ENCODE measurements around the gene ZNF335. TPM values are rescaled to one million over a fixed set of nuclear protein-coding genes. Genes with fewer than 3 reads are reported as not detected.
A peak's percentile ranks its signal among the peaks of the same experiment; 100 is the strongest.

The ZNF335 gene
- total and polyA plus RNA-seq, 2 of the 8 experiments (the other 6 are each of a cell fraction or from before 2014, with no cell fraction given) = 12.4 to 14.6 TPM

- DNase-seq (ENCODE audit: low read depth in 1 of 2, low spot score in 2 of 2) = no peak
- no peak overlapping the region for H3K18ac ChIP-seq (ENCODE audit: extremely low read depth, low read length)
- no peak for TF ChIP-seq ATF3 (IDR thresholded peaks at IDR 0.05; ENCODE audit: insufficient read depth, low read depth, low read length)
- no peak for TF ChIP-seq SIX5 (IDR thresholded peaks at IDR 0.05; ENCODE audit: low read depth, low read length)
- no peak overlapping the region for H3K23ac ChIP-seq (ENCODE audit: insufficient read length)
- peaks cover 0 to 15% of the 10 kb centered on the region in 2 experiments for H4K20me1 ChIP-seq (replicated peaks in 1 of 2; ENCODE audit: control insufficient read depth in 1 of 2, insufficient read depth in 2 of 2, low read length in 2 of 2)
- no peak overlapping the region for H2BK15ac ChIP-seq (ENCODE audit: low read length)
- no peak overlapping the region for H4K5ac ChIP-seq (ENCODE audit: insufficient read length, low read depth, low read length)
- no peak overlapping the region for H4K91ac ChIP-seq (replicated peaks; ENCODE audit: insufficient read length, low read length)
- peak overlapping the region in 1 of 4 experiments; percentile 80; a peak in 1 of 8 replicates for H3K4me3 ChIP-seq (ENCODE audit: extremely low read depth in 1 of 4, insufficient read depth in 2 of 4, low read depth in 3 of 4, low read length in 4 of 4)
- H3K23me2 ChIP-seq (ENCODE audit: low read depth, low read length) = peaks cover 8% of the 10 kb centered on the region
- H2BK5ac ChIP-seq (ENCODE audit: low read depth, low read length) = no peak overlapping the region
- no peak for FAIRE-seq
- H3K79me2 ChIP-seq (ENCODE audit: control insufficient read depth in 1 of 2, insufficient read depth in 2 of 2, low read length in 2 of 2) = no peaks in the 10 kb centered on the region
- no peak overlapping the region for H3K14ac ChIP-seq (ENCODE audit: insufficient read length)
- H2BK20ac ChIP-seq (ENCODE audit: low read length) = no peak overlapping the region
- no peaks in the 10 kb centered on the region for H3K36me3 ChIP-seq (ENCODE audit: control insufficient read depth in 2 of 4, insufficient read depth in 4 of 4, low read length in 3 of 4)
- H3K4me1 ChIP-seq (replicated peaks in 1 of 4; ENCODE audit: control insufficient read depth in 3 of 4, insufficient read depth in 4 of 4, low read length in 3 of 4) = no peaks in the 10 kb centered on the region; a peak in 2 of 7 replicates
- no peak overlapping the region for H3K9ac ChIP-seq (replicated peaks in 1 of 4; ENCODE audit: extremely low read depth in 1 of 4, low read depth in 3 of 4, low read length in 3 of 4)
- WGBS, 2 experiments (ENCODE audit: extremely low coverage in 1 of 2, insufficient coverage in 1 of 2, insufficient read length in 1 of 2, insufficient replicate concordance in 2 of 2, low coverage in 1 of 2, low lambda C conversion rate in 2 of 2, missing lambda C conversion rate in 1 of 2) = 97% methylated on average over 4 of the region's 4 CpGs; no CpG with 5 or more reads in 1 of the 2 experiments
- H2BK120ac ChIP-seq (replicated peaks; ENCODE audit: low read depth, low read length) = no peak overlapping the region
- H2AFZ ChIP-seq (ENCODE audit: low read length) = no peak overlapping the region
- peaks cover 2 to 26% (median 7%) of the 10 kb centered on the region in 4 experiments; a peak in 6 of 7 replicates for H3K27me3 ChIP-seq (replicated peaks in 1 of 4; ENCODE audit: control insufficient read depth in 3 of 4, extremely low read depth in 1 of 4, insufficient read depth in 3 of 4, low read length in 3 of 4)
- no peak overlapping the region for H2AK5ac ChIP-seq (ENCODE audit: low read depth, low read length)
- H3K79me1 ChIP-seq (ENCODE audit: low read depth, low read length) = no peaks in the 10 kb centered on the region
- H3K4ac ChIP-seq (replicated peaks; ENCODE audit: insufficient read length, low read depth, low read length) = no peak overlapping the region
- no peaks in the 10 kb centered on the region for H3K9me3 ChIP-seq (ENCODE audit: insufficient read depth in 2 of 2, low read depth in 1 of 2, low read length in 1 of 2)
- POLR2A ChIA-PET (ENCODE audit: partially characterized antibody) = no interaction called here
- CTCF ChIA-PET (ENCODE audit: partially characterized antibody) = interaction anchor here (1.1 to 1.3 kb wide), 4 partner anchors 9 to 71 kb away, joined by 4 to 5 read pairs (median 5); no protein-coding TSS in a partner anchor
- peak overlapping the region in 1 of 2 experiments; percentile 72; a peak in 1 of 4 replicates for H3K4me2 ChIP-seq (ENCODE audit: insufficient read depth in 1 of 2, low read depth in 2 of 2, low read length in 2 of 2)
- H3K56ac ChIP-seq (replicated peaks; ENCODE audit: insufficient read length, low read depth, low read length) = no peak overlapping the region
- no peak overlapping the region for H2BK12ac ChIP-seq (ENCODE audit: low read depth, low read length)
- H4K8ac ChIP-seq (ENCODE audit: extremely low read depth, insufficient read depth, low read length) = no peak overlapping the region
- H3K27ac ChIP-seq (ENCODE audit: low read depth, low read length) = no peak overlapping the region
These were observed 48.6 kb upstream of the ZNF335 start for GRCh38 chr20:46020555-46020954.

Data from H1 (cell line).